GM10266 (cell line): ENCODE results near the gene ABCA7.
"Not testable (repeated sequence)": the region's sequence is repeated elsewhere in the genome, so short reads cannot be mapped to it uniquely, and the experiment has no call there.

ENCODE experiments used
- DNase-seq: peaks from one replicate; pipeline ENCODE4 v3.0.0; 2012; ENCODE audit errors: extremely low spot score
- TF ChIP-seq, protein P1 (sequence below): IDR thresholded peaks from 2 replicates; pipeline ENCODE4 v1.5.1; 2012; ENCODE audit warnings: mild to moderate bottlenecking, low read depth; ENCODE audit not compliant: control insufficient read depth, insufficient read depth; ENCODE audit errors: missing control alignments

Gene ABCA7

DNA sequence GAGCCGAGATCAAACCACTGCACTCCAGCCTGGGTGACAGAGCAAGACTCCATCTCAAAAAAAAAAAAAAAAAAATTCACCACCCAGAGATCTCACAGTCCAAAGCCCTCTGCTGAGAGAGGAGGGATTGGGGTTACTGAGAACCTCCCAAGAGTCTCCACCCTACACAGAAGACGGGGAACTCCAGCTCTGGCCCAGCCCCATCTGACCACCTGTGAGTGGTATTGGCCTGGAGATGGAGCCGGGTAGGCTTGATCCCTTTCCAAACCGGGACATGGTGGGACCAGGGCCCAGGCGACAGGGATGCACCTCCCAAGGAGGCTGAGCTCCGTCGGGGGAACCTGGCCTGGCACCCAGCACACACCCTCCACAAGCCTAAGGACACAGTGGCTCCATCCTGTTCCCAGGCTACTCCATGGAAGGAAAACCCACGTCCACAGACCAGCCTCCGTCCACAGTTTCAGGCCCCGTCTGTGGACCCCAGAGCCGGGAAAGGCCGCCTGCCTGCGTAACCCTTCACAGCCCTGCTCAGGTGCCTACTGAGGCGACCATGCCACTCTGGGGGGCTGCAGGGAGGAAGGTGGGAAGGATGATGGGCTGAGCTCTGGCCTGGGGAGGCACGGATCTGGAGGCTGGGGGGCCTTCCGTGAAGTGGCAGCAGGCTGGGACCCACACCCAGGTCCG is 20.8 kb upstream of the ABCA7 start:
- TF ChIP-seq, protein P1, sequence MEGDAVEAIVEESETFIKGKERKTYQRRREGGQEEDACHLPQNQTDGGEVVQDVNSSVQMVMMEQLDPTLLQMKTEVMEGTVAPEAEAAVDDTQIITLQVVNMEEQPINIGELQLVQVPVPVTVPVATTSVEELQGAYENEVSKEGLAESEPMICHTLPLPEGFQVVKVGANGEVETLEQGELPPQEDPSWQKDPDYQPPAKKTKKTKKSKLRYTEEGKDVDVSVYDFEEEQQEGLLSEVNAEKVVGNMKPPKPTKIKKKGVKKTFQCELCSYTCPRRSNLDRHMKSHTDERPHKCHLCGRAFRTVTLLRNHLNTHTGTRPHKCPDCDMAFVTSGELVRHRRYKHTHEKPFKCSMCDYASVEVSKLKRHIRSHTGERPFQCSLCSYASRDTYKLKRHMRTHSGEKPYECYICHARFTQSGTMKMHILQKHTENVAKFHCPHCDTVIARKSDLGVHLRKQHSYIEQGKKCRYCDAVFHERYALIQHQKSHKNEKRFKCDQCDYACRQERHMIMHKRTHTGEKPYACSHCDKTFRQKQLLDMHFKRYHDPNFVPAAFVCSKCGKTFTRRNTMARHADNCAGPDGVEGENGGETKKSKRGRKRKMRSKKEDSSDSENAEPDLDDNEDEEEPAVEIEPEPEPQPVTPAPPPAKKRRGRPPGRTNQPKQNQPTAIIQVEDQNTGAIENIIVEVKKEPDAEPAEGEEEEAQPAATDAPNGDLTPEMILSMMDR = no peak
- no peak for DNase-seq

DNA sequence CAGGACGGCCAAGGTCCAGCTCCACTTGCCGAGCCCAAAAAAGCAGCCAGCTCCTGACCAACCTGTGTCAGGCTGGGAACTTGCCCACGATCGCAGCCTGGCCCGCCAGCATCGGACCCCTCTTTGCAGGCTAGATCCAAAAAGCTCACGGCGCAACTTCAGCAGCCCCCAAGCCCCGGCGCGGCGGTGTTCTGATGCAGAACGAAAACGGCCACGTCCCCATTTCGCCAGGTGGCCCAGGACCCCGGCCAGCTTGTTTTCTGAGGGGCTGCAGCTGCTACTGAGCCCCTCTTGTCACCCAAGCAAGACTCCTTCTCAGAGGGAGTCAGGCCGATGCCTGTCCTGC is 20.3 kb upstream of the ABCA7 start:
- TF ChIP-seq, protein P1 = no peak
- no peak for DNase-seq

DNA sequence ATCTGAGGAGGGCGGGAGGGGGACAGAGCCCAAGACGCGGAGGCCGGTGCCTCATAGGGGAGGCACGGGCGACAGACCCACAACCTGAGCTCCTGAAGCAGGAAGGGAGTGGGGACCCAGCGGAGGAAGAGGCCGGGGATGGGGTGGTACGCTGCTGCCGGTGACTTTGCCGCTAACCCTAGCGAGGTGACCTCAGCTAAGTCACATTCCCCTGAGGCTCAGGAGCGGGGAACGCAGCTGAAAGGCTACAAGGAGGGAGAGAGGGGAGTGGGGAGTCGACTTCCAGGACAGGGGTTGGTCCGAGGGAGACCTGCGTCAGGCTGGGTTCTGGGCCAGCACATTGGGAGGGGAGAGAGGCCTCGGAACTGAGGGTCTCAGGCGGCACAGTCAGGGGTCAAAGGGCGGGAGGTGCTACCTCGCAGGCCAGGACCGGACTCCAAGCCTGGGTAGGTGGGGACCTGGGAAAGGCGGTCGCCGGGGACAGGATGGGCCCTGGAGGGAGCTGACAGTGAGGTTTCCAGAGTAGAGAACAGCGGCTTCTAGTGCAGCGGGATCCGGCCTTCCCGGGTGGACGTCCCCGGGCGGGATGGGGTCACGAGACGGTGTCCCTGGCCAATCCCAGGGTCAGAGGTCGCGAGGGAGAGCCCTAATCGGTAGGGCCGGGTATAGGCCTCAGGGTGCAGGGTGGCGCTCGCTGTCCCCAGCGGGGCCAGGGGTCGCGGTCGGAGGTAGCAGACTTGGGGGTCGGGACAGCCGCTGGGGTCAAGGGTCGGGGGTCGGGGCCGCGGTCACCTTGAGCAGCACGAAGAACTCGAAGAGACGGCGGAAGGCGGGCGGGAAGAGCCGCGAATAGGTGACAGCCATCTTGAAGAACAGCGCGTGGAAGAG is 19.7 kb upstream of the ABCA7 start:
- DNase-seq = no peak
- TF ChIP-seq, protein P1 = no peak

DNA sequence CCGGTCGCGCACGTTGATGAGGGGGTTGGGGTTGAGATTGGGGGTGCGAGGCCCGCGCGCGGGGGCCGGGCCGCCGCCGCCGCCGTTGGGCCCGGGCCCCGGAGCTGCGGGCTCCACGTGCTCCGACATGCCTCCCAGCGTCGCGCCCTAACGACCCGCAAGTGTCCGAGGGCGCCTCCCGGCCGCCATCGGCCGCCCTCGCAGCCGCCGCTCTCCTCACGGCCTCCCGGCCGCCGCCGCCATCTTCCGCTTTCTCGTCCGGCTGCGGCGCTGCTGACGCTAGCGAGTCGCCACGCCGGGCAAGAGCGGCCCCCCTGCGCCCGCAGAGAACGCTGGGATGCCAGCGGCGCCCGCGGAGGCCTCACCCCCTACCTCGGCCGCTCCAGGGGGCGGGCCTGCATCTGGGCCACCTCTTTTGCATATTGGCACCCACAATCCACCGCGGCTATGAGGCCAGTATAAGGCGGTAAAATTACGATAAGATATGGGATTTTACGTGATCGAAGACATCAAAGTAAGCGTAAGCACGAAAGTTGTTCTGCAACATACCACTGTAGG is 19.0 kb upstream of the ABCA7 start, which contains the start of gene TMEM259:
Gene TMEM259 (minus strand): TSS at position 256 of the 558 bp plus-strand sequence. CDS start 127 bp downstream, at position 129.
- DNase-seq = peak; percentile 100
- TF ChIP-seq, protein P1 = no peak

DNA sequence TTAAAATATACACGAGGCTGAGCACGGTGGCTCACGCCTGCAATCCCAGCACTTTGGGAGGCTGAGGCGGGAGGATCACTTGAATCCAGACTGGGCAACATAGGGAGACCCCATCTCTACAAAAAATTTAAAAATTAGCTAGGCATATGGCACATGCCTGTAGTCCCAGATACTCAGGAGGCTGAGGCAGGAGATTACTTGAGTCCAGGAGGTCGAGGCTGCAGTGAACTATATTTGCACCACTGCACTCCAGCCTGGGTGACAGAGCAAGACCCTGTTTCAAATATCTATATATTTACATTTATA is 16.1 kb upstream of the ABCA7 start:
- DNase-seq = not testable (repeated sequence)

DNA sequence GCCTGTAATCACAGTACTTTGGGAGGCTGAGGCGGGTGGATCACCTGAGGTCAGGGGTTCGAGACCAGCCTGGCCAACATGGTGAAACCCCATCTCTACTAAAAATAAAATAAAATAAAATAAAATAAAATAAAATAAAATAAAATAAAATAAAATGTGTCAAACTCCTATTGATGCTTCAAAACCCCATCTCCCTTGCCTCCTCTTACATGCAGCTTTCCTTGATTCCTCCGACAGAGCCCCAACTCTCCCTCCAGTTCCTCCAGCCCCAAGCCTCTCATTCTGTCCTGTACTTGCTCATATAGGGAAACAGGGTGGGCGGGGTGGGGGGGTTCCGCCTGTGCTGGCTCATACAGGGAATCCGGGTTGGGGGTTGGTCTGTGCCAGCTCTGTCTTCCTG is 14.8 kb upstream of the ABCA7 start:
- not testable (repeated sequence) for DNase-seq

DNA sequence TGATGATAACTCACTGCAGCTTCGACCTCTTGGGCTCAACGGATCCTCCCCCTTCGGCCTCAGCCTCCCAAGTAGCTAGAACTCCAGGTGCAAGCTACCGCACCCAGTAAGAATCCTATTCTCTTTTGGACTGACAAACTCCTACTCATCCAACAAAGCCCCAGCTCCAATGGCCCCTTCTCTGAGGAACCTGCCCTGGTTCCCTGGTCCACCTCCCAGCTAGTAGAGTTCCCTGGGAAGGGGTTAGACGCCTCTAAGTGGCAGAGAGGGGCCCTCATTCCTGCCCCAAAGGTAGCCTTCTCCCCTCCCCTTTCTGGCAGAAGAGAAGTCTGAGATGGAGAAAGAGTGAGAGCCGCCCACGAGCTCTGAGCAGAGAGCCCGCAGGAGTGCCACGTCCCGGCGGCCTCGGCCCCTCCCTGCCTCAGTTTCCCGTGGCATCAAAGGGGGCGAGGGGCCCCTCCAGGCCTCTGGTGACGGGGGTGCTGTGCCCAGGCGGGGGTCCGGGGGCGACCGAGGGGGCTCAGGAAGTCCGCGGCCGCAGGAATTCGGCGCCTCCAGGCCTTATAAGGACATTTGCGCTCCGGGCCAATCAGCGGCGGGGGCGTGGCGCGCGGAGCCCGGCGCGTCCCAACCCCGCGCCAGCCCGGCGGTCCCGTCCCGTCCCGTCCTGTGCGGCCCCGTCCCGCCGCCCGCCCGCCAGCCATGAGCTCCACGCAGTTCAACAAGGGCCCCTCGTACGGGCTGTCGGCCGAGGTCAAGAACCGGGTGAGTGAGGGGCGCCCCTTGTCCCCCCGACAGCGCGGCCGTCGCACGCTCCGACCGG is 13.7 kb upstream of the ABCA7 start, which contains the start of gene CNN2:
Gene CNN2 (plus strand): TSS at position 649 of the 823 bp plus-strand sequence. CDS start 54 bp downstream, at position 703.
- peak; percentile 91 for DNase-seq
- TF ChIP-seq, protein P1 = no peak
